ENCODE data around the gene C5orf47.

The C5orf47 gene

GRCh38 chr5:173989432-173990082 lies 587 bp downstream of the C5orf47 start:
- no peak for TF ChIP-seq CTCF (IDR thresholded peaks at IDR 0.05; ENCODE audit: extremely low read depth, missing control alignments)
- no peak for DNase-seq (ENCODE audit: low spot score)

GRCh38 chr5:173997331-173997730 lies 8.4 kb downstream of the C5orf47 start:
- DNase-seq (ENCODE audit: low spot score): no peak
- no peak for TF ChIP-seq CTCF (IDR thresholded peaks at IDR 0.05; ENCODE audit: extremely low read depth, missing control alignments)

GRCh38 chr5:173998531-173998930 lies 9.6 kb downstream of the C5orf47 start:
- no peak for DNase-seq (ENCODE audit: low spot score)
- TF ChIP-seq CTCF (IDR thresholded peaks at IDR 0.05; ENCODE audit: extremely low read depth, missing control alignments): no peak

GRCh38 chr5:174000076-174000475 lies 11.1 kb downstream of the C5orf47 start:
- DNase-seq (ENCODE audit: low spot score): no peak
- TF ChIP-seq CTCF (IDR thresholded peaks at IDR 0.05; ENCODE audit: extremely low read depth, missing control alignments): no peak

GRCh38 chr5:174003795-174004194 lies 14.8 kb downstream of the C5orf47 start:
- no peak for DNase-seq (ENCODE audit: low spot score)
- TF ChIP-seq CTCF (IDR thresholded peaks at IDR 0.05; ENCODE audit: extremely low read depth, missing control alignments): no peak

GRCh38 chr5:174008922-174009321 lies 20.0 kb downstream of the C5orf47 start:
- no peak for TF ChIP-seq CTCF (IDR thresholded peaks at IDR 0.05; ENCODE audit: extremely low read depth, missing control alignments)
- no peak for DNase-seq (ENCODE audit: low spot score)

GRCh38 chr5:174010365-174010764 lies 21.4 kb downstream of the C5orf47 start:
- TF ChIP-seq CTCF (IDR thresholded peaks at IDR 0.05; ENCODE audit: extremely low read depth, missing control alignments): no peak
- DNase-seq (ENCODE audit: low spot score): no peak
